Activated CD8-positive, alpha-beta memory T cell treated with anti-CD3 and anti-CD28 coated beads, Interleukin-2, amount 50 U/mL, for 1 hour (primary cell): ENCODE data around the gene NTRK1.

Source experiments
- DNase-seq: peaks from one replicate; pipeline ENCODE4 v3.0.0-alpha.2; 2020; ENCODE audit errors: extremely low read depth

NTRK1 gene

GRCh38 chr1:156838972-156839371 is 21.7 kb upstream of the NTRK1 start:
- DNase-seq, result no peak

GRCh38 chr1:156839426-156840109 is 21.1 kb upstream of the NTRK1 start:
- no peak for DNase-seq

GRCh38 chr1:156840186-156840897 is 20.3 kb upstream of the NTRK1 start:
- DNase-seq, result no peak

GRCh38 chr1:156840898-156841279 is 19.8 kb upstream of the NTRK1 start:
- DNase-seq, result no peak

- DNase-seq, result no peak
Measured at GRCh38 chr1:156841295-156841855, 19.3 kb upstream of the NTRK1 start.

- DNase-seq, result no peak
Measured at GRCh38 chr1:156842618-156843300, 17.9 kb upstream of the NTRK1 start.

GRCh38 chr1:156844102-156844501 is 16.6 kb upstream of the NTRK1 start:
- DNase-seq, result no peak

GRCh38 chr1:156844638-156845037 is 16.0 kb upstream of the NTRK1 start:
- DNase-seq, result no peak

GRCh38 chr1:156845055-156845952 is 15.4 kb upstream of the NTRK1 start:
- no peak for DNase-seq

GRCh38 chr1:156845953-156846545 is 14.6 kb upstream of the NTRK1 start:
- no peak for DNase-seq

- DNase-seq, result no peak
Measured at GRCh38 chr1:156846643-156847042, 14.0 kb upstream of the NTRK1 start.

- no peak for DNase-seq
Measured at GRCh38 chr1:156847591-156848460, 12.8 kb upstream of the NTRK1 start.

GRCh38 chr1:156848461-156849150 is 12.1 kb upstream of the NTRK1 start:
- no peak for DNase-seq

GRCh38 chr1:156849151-156849496 is 11.5 kb upstream of the NTRK1 start:
- no peak for DNase-seq

- no peak for DNase-seq
Measured at GRCh38 chr1:156851779-156852417, 8.8 kb upstream of the NTRK1 start.

- DNase-seq, result no peak
Measured at GRCh38 chr1:156852418-156852874, 8.2 kb upstream of the NTRK1 start.

GRCh38 chr1:156853761-156854160 is 6.9 kb upstream of the NTRK1 start:
- DNase-seq, result no peak

- DNase-seq, result no peak
Measured at GRCh38 chr1:156854634-156855033, 6.0 kb upstream of the NTRK1 start.

- DNase-seq, result no peak
Measured at GRCh38 chr1:156856282-156856785, 4.3 kb upstream of the NTRK1 start.
